ENCODE measurements around the gene PAQR4.
A peak's percentile ranks its signal among the peaks of the same experiment; 100 is the strongest.

Gene PAQR4

DNA sequence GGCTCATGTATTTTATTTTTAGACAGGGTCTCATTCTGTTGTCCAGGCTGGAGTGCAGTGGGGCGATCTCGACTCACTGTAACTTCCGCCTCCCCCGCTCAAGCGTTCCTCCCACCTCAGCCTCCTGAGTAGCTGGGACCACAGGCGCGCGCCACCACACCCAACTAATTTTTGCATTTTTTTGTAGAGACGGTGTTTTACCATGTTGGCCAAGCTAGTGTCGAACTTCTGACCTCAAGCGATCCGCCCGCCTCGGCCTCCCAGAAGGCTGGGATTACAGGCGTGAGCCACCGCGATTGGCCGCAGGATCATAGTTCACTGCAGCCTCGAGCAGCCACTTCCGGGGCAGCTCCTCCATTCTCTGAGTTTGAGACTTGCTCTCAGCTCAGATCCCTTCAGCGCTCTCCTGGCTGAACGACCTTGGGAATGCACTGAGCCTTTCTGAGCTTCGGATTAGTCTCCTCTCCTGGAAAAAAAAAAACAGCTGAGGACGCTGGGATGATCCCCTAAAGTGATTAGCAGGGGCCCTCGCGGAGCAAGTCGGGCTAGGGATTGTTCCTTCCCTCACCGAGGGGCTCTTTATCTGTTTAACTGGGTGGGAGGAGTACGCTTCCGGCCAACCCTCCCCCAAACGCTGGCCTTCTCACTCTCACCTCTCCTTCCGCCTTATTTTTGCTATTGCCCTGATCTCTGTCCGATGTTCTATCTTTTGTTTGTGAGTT is 12.2 kb downstream of the PAQR4 start:
- no peak for DNase-seq

DNA sequence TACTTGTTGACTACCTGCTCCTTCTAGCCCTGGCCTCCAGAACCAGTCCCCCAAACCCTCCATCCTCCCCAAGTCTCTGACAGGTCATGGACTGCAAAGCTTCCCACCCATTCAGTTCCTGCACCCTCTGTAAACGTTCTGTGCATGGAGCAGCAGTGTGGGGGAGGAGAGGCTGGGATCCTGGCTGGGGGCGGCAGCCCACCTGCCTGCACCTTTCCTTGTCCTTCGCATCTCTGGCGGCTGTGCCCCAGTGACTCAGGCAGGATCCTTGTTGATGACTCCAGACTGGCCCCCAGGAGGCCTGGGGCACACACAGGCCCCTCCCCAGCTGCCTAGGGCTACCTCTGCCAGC is 12.7 kb downstream of the PAQR4 start:
- DNase-seq: no peak

DNA sequence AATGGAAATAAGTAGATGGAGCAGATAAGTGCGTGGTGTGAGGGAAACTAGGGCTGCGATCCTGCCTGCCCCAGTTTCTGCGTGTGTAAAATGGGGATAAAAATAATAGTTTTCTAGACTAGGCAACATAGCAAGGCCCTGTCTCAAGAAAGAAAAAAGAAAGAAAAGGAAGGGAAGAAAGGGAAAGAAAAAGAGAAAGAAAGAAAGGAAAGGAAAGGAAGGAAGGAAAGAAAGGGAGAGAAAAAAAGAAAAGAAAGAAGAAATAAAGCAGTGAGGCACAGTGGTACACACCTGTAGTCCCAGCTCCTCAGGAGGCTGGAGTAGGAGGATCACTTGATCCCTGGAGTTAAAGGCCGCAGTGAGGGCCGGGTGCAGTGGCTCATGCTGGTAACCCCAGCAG is 13.3 kb downstream of the PAQR4 start:
- DNase-seq: no peak

DNA sequence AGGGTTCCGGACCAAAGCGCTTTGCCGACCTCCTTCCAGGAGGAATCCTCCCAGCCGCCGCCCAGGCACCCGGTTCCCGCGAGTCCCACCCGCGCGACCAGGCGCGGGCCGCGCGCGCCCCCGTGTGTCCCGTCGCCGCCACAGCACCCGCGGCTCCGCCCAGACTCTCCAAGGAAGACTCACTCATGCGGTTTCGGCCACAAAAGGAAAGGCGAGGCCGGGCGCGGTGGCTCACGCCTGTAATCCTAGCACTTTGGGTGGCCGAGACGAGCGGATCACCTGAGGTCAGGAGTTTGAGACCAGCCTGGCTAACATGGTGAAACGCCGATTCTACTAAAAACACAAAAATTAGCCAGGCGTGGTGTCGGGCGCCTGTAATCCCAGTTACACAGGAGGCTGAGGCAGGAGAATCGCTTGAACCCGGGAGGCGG is 14.6 kb downstream of the PAQR4 start:
- DNase-seq: peak; percentile 76

DNA sequence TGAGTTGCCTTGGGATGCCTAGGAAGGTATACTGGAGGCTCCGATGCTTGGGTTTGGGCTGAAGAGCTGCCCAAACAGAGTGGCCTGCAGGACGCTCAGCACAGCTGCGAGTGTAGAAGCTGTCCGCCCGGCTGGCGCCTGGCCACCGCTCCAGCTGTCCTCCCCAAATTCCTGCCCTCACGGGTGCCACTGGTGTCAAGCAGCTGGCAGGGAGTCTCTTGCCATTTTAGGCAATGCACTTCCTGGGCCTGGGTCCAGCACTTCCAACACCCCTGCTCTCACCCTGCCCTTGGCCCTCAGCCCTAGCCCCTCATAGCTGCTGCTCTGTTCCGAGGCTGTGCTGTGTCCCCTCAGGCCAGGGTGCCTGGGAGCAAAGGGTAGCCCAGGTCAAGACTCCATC is 16.3 kb downstream of the PAQR4 start:
- DNase-seq: no peak

DNA sequence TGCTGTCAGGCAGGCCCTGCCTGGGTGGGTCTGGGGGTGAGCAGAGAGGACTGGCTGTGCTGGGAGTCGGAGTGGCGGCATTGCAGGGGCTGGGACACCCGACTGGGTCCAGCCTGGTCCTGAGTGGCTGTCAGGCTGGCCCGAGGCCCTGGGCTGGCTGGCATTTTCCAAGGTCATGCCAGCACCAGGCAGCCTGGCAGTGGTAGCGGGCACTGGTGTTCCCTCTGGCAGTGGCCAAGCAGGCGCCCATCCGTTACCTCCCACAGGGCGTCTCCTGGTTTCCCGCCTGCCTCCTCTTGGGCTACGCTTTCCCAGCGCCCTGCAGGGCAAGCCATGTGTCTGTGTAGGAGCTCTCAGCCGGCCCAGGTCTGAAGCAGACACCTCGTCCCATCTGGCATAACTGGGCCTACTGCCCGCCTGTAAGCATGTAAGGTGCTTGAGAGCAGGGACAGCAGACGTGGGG is 16.8 kb downstream of the PAQR4 start:
- no peak for DNase-seq

DNA sequence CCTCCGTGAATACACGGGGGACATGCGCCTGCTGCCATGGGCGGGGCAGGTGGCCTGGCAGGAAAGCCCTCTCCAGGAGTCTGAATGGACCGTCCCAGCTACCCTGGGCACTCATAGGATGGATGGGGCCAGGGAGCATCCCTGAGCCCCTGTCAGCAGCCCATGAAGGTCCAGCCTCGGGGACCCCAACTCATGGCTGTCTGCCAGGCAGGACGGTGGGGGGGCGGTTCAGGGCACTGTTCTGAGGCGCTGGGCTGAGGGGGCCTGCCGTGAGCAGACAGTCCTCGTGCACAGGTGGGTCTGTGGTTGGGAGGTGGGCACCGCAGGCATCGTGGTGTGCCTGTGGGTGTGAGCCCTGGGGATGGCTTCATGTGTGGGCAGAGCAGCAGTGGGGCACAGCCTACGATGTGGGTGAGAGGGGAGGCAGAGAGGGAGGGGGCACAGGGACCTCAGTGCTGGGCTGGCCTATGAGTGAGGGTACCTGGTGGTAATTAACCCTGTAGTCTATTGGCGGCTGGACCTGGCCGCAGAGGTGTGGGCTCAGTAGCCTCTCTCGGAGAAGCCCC is 17.6 kb downstream of the PAQR4 start:
- no peak for DNase-seq

DNA sequence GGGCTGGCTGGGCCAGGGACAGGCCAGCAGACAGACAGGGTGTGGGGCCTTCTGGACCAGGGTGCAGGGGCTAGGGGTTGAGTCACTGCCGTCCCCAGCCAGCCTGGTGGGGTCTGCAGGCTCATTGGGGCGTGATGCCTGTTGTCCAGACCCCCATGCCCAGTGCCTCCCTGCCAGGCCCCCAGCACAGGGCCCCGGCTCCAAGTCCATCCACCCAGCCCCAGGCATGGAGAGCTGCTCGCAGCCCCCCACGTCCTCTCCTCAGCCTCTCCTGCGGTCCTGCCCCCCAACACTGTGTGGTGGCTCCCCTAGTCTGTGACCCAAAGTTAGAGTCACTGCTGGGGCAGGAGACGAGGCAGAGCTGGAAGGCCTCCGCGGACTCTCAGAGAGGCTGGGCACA is 18.1 kb downstream of the PAQR4 start:
- DNase-seq: no peak

DNA sequence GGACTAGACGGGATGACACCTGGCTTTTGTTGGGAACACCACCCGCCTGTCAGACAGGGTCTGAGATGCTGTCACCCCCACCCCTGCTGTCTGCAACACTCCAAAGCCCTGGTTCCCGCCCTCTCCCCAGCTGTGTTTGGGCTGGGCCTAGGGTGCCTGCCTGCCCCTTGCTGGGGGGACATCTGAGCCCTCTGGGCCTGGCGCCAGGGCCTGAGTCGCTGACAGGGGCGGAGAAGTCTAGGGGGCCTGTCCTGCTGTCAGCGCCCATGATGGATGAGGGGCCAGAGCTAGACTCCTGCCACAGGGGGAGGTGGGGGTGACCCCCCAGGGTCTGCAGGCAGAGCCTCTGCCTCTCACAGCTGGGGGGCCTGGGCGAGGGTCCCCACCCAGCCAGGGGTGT is 18.7 kb downstream of the PAQR4 start:
- DNase-seq: no peak

DNA sequence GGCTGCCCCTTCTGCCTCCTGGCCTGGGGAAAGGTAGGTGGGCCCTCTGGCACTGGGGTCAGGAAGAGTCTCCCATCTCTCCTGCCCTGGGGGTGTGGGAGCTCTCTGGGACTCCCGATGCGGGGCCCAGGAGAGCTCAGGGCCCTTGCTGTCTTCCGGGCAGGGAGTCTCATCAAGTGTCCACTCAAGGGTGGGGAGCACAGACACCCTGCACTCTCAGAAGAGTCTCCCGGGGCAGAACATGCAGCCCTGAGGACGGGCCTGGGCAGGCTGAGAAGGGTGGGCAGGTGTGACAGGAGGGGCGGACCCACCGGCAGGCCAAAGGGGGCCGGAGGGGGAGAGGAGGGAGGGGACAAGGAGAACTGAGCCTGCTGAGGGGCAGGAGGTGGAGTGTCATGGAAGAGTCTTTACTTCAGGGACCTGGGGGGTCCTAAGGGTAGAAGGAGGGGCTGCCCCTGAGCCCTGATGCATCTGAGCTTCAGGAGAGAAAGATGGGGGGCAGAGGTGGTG is 19.5 kb downstream of the PAQR4 start:
- DNase-seq: no peak

DNA sequence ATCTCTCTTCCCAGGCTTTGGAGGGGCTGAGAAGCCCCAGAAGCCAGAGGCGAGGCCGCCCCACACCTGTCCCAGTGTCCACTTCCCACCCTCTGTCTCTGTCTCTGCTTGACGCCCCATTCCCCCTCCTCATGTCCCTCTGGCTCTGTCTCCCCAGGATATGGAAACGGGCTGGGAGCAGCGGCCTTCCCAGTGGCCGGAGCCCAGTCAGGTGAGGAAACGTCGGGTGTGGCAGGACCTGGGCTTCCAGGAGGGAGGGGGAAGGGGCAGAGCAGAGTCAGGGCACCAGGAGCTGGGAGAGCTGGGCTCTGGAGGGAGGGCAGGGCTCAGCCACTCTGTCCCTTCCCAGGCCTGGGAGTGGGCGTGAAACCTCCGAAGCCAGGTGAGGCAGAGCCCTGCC is 21.7 kb downstream of the PAQR4 start:
- no peak for DNase-seq

DNA sequence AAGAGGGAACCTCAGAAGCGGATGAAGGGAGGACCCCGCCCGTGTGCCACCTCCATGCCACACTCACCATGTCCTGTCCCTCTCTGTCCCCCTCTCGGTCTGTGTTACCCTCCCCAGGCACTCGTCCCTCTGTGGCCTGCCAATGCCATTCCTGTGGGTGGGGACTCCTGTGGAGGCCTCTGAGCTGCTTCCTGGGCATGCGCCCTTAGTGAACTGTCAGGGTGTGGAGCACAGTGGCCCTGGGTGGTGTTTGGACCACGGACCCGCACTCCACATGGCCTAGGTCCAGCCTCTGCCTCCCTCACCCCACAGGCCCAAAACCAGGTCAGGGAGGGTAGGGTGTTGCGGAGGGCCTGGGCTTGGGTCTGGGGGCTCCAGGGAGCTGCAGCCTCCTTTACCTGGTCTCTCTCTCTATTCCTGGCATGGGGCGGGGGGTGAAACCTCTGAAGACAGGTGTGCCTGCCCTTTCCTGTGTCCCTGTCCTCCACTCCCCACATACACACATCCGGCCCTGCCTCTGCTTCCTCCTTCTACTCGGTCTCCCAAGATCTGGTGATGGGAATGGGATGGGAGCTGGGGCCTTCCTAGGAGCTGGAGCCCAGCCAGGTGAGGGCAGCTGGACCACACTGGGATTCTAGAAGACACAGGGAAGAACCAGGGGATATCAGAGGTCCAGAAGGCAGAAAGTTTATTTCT is 22.6 kb downstream of the PAQR4 start:
- no peak for DNase-seq

DNA sequence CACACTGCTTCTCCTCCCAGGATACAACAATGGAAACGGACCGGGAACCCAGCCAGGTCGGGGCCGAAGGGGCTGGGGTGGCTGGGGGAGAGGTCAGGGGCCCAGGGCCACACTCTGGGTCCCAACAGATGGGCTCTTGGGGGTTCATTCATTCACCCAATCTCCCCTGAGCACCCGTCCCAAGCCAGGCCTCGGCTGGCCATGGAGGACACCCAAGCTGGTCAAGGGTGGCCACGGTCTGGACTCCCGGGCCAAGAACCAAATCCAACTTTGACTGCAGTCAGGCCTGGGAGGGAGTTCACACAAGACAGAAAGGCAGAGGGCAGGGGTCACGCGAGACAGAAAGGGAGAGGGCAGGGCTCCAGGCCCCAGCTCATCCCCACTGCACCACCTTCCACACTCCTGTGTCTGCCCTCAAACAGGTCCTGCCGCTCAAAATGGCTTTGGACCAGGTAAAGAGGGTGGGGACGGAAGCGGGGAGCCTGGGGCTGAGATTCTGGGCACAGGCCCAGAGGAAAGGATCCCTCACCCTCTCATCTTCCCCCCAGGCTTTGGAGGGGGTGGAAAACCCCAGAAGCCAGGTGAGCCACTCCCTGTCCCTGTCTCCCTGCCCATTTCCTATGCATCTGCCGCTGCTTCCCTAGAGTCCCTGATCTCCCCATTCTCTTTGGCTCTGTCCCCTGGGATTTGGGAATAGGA is 23.4 kb downstream of the PAQR4 start:
- no peak for DNase-seq

DNA sequence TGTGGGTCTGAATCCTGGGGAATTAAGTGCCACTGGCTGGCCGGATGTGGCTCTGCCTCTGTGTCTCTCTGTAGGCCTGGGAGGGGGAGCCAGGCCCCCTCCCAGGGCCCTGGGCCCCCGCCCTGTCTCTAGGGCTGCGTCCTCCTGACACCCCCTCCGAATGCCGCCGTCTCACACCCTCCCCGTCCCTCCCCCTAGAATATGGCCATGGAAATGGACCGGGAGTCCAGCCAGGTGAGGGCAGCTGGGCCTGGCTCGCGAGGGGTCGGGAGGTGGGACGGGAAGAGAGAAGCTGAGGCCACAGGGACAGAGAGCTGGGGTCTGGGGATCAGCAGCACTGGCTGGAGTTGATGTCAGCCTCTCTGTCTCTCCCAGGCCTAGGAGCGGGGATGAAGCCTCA is 27.1 kb downstream of the PAQR4 start:
- no peak for DNase-seq

DNA sequence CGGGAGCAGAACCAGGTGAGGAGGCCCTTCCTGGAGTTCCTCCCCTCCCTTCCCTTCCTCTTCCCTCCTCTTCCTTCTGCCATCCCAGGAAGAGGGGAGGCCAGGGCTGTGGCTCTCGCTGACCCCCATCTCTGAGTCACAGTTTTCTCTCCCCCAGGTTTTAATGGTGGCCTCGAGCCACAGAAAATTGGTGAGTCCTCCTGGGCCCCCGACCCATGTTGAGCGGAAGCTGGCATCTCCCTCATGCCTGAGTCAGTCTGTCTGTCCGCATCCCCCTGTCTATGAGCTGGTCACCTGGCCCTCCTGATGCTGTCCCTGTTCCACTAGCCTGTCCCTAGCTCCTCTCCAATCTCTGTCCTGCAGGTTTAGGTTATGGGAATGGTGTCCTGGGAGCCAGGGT is 30.8 kb downstream of the PAQR4 start:
- DNase-seq: no peak

DNA sequence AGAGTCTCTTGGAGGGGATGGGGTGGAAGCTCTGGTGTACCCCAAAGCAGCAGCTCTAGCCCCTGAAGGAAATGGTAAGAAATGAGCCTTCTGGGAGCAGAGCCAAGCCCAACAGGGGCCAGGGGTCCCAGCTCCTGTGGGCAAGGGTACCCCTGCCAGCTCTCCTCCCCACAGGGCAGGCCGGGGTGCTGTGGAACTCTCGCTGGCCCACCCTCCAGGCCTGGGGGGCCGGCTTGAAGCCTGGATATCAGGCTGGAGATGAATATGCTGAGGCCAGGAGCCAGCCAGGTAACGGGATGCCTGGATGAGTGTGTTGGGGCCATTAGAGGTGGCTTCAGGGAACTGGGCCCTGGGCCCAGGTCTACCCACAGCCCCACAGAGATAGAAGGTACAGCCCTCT is 31.4 kb downstream of the PAQR4 start:
- DNase-seq: no peak

DNA sequence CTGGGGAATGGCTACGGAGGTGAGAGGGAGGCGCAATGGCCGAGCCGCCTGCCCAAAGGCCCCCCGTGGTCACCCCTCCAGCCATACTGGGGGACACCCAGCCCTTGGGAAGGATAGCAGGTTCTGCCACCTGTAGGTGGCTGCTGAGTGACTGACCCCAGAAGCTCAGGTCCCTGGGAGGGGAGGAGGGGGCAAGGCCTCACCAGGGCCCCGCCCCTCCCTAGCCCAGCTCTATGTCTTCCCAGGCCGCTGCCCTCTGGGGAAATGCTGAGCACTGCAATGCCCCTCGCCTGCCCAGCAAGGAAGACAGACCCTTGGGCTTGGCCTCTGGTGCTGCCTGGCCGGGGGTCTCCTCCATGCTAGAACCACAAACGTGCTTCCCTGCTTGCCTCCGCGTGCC is 32.2 kb downstream of the PAQR4 start:
- no peak for DNase-seq

DNA sequence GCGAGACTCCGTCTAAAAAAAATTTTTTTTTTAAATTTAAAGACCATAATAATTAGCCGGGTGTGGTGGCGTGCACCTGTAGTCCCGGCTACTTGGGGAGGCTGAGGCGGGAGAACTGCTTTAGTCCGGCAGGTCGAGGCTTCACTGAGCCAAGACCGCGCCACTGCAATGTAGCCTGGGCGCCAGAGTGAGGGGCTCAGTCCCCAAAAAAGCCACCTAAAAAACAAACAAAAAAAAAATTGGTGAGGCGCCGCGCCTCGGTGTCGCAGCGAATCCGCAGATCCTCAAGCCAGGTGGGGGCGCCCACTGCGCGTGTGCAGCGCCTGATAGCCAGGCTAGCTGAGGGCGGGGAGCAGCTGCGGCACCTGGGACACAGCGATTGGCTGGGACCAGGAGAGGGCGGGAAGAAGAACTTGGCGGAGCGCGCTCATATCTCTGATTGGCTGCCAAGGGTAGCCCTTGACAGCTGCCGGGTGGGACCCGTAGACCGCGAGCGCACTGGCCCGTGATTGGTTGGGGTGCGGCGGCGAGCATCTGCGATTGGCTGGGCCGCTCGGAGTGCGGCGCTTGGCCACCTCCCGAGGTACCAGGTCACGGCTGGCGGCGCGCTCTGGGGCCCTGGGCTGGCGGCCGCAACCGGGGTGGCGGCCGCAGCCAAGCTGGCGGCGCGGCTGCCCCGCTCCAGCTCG is 34.6 kb downstream of the PAQR4 start:
- DNase-seq: peak; percentile 98

DNA sequence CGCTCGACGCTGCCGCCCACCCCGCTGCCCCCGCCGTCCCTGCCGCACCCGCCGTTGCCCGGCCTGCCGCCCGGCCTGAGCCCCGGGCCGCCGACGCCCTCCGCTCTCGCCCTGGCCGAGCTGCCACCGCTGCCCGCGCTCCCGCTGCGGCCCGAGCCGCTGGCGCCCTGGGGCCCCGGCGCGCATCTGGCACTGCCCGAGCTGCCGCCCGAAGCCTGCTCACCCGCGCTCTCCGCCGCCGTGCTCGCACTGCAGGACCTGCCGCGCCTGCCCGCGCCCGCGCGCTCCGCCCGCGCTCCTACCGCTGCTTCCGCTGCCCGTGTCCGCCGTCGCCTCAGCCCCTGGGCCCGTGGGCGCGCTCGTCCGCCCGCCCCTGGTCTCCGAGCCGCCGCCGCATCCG is 35.2 kb downstream of the PAQR4 start:
- DNase-seq: no peak

DNA sequence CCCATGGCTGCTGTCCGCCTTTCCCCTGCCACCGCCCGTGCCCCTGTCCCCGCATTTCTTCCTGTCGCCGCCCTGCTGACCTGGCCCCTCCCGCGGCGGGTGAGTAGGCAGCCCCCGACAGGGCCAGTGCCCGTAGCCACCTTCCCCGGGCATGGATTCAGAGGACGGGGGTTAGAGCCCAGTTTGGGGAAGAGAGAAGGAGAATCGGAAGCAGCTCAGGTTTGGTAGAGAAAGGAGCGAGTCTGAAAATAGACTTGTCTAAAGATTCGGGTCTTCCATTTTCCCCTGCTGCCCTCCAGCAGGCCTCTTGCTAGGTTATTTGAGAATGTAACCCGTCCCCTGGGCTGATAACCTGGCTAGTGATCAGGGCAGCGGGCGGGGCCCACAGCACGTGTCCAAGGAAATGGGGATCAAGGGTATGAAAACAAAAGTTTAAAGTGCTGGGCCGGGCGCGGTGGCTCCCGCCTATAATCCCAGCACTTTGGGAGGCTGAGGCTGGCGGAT is 35.7 kb downstream of the PAQR4 start:
- no peak for DNase-seq

DNA sequence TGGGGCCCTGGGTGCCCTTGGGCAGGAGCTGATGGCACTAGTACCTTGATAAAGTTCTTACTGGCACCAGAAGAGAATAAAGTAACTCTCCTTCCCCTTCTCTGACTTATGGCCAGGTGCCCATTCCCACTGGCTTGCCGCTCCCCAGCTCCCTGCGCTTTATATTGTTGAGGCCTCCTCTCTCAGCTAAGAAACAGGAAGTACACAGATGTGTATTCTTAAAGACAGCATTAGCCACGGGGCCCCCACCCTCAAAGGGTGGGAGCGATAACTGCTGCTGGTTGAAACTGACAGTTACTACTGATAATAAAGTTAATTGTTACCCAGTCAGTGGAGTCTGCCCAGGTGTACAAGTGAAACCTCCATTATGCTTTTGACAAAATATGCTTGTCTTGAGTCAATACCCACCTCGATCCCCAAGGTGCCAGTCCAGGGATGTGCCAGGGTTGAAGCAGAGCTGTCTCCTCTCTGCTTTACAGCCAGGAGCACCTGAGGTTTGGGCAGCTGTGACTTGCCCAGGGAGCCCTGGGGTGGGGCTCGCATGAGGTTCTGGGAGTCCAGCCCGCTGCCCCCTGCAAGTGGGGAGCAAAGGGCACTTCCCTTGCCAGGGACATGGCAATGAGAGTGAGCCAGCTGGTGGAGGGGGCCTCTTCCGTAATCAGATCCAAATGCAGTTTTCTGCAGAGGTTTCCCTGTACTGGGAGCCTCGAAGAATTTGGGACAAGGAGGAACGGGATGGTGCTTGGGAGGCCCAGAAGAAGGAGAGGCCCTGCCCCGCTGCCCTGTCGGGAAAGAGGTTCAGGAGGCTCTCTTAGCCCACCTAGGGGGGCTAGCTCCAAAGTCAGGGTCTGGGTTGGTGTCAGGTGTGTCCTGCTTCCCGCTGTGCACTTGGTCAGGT is 38.2 kb downstream of the PAQR4 start:
- DNase-seq: no peak
